Neural crest cell (in vitro differentiated cells): ENCODE data around the gene ARFIP1. TPM values are rescaled to one million over a fixed set of nuclear protein-coding genes. Genes with fewer than 3 reads are reported as not detected.

ENCODE experiments used
- DNase-seq: peaks from one replicate; pipeline ENCODE4 v3.0.0; 2021; ENCODE audit warnings: low read depth, mixed read lengths, low spot score
- H3K27ac Mint-ChIP-seq: one replicate; pipeline ENCODE4 v1.8.0; 2021; ENCODE audit warnings: mild to moderate bottlenecking, mixed read lengths; ENCODE audit not compliant: unreplicated experiment
- H3K27me3 Mint-ChIP-seq: 2 replicates; pipeline ENCODE4 v1.8.0; 2021; ENCODE audit warnings: low read depth, mild to moderate bottlenecking, mixed read lengths
- H3K36me3 Mint-ChIP-seq: 2 replicates; pipeline ENCODE4 v1.8.0; 2021; ENCODE audit warnings: low read depth, mild to moderate bottlenecking, mixed read lengths
- H3K4me1 Mint-ChIP-seq: 2 replicates; pipeline ENCODE4 v1.8.0; 2021; ENCODE audit warnings: mixed read lengths
- H3K4me3 Mint-ChIP-seq: one replicate; pipeline ENCODE4 v1.8.0; 2021; ENCODE audit warnings: mild to moderate bottlenecking, mixed read lengths
- H3K9me3 Mint-ChIP-seq: 2 replicates; pipeline ENCODE4 v1.8.0; 2021; ENCODE audit warnings: mixed read lengths
- total RNA-seq: library from RNA; stranded (reverse); gene quantifications from 2 replicates; pipeline ENCODE4 v1.2.1, GENCODE V29; 2021
- TF ChIP-seq, protein P1 (sequence below): fragments of 200-600 bp; sonication (generic); conservative IDR thresholded peaks from 2 replicates; pipeline ENCODE4 v1.5.0; 2021; ENCODE audit warnings: antibody characterized with exemption, mild to moderate bottlenecking

ARFIP1 gene
- total RNA-seq, 1 donor from 2014 or later = 37.4 TPM

DNA sequence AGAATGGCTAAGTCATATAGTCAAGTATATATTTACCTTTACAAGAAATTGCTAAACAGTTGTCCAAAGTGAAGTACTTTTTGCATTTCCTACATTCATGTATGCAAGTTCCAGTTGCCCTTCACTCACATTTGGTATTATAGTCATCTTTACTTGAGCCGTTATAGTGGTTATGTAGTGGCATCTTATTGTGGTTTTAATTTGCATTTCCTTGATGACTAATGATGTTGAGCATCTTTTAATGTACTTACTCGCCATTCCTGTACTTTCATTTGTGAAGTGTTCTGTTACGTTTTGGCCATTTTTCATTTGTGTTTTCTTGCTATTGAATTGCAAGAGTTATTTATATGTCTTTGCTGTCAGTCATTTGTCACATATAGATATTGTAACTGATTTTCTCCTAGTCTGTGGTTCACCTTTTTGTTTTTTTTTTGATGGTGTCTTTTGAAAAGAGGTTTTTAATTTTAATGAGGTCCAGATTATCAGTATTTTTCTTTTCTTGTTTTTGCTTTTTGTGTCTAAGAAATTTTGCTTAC is 27.6 kb downstream of the ARFIP1 start:
- DNase-seq = no peak
- TF ChIP-seq, protein P1, sequence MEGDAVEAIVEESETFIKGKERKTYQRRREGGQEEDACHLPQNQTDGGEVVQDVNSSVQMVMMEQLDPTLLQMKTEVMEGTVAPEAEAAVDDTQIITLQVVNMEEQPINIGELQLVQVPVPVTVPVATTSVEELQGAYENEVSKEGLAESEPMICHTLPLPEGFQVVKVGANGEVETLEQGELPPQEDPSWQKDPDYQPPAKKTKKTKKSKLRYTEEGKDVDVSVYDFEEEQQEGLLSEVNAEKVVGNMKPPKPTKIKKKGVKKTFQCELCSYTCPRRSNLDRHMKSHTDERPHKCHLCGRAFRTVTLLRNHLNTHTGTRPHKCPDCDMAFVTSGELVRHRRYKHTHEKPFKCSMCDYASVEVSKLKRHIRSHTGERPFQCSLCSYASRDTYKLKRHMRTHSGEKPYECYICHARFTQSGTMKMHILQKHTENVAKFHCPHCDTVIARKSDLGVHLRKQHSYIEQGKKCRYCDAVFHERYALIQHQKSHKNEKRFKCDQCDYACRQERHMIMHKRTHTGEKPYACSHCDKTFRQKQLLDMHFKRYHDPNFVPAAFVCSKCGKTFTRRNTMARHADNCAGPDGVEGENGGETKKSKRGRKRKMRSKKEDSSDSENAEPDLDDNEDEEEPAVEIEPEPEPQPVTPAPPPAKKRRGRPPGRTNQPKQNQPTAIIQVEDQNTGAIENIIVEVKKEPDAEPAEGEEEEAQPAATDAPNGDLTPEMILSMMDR = no peak
- Mint-ChIP-seq H3K4me3 (no peak overlapping the region), H3K4me1 (peaks cover 4% of the 10 kb centered on the region), H3K9me3 (peaks cover 10% of the 10 kb centered on the region), H3K36me3 (peaks cover 35% of the 10 kb centered on the region), H3K27ac (no peak overlapping the region), H3K27me3 (no peaks in the 10 kb centered on the region)

DNA sequence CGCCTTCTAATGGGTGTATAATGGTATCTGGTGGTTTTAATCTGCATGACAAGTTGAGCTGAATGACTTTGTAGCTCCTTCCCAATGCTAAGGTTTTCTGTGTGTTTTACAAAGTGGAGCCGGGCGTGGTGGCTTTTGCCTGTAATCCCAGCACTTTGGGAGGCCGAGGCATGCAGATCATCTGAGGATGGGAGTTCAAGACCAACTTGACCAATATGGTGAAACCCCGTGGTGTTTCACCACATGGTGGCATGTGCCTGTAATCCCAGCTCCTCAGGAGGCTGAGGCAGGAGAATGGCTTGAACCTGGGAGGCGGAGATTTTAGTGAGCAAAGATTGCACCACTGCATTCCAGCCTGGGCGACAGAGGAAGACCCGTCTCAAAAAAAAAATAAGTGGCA is 28.9 kb downstream of the ARFIP1 start:
- Mint-ChIP-seq H3K36me3 (peaks cover 44% of the 10 kb centered on the region), H3K27me3 (no peaks in the 10 kb centered on the region), H3K27ac (no peak overlapping the region), H3K9me3 (peaks cover 13% of the 10 kb centered on the region), H3K4me1 (no peaks in the 10 kb centered on the region), H3K4me3 (no peak overlapping the region)
- TF ChIP-seq, protein P1 = no peak
- DNase-seq = no peak

DNA sequence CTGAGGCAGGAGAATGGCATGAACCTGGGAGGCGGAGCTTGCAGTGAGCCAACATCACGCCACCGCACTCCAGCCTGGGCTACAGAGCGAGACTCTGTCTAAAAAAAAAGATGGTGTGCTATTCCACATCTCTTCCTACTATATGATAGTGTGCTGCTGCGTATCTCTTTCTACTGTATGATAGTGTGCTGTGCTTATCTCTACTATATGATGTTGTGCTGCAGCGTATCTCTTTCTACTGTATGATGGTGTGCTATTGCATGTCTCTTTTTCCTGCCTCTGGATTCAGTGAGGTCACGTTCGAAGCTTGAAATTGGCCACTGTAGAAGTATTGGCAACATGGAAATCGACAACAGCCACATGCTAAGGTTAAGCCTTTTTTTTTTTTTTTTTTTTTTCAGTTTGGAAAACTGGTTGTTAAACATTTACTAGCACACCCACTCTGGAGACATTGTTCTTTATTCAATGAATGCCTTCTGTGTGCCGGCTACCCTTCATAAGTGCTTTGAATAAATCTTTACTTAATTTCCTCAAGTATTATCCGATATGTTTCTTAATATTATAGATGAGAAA is 31.0 kb downstream of the ARFIP1 start:
- Mint-ChIP-seq H3K27ac (no peak overlapping the region), H3K36me3 (peaks cover 61% of the 10 kb centered on the region)
- TF ChIP-seq, protein P1 = no peak

DNA sequence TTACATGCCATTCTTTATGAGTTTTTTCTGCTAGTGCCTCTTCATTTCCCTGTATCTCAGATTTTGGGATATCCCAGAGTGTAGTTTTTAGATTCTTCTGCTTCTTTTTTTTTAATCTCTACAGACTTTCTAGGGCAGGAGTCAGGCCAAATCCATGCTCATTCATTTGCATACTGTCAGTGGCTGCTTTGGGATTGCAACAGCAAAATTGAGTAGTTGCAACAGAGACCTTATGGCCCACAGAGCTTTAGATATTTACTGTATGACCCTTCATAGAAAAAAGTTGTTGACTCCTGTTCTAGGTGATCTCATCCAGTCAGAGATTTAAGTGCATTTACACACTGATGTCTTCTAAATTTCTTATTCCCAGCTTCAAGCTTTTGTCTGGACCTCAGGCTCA is 35.3 kb downstream of the ARFIP1 start:
- no peak overlapping the region for H3K27ac Mint-ChIP-seq
- no peaks in the 10 kb centered on the region for H3K4me1 Mint-ChIP-seq
- no peak overlapping the region for H3K4me3 Mint-ChIP-seq
- no peak for DNase-seq
- TF ChIP-seq, protein P1 = no peak
- peaks cover 27% of the 10 kb centered on the region for H3K9me3 Mint-ChIP-seq
- peaks cover 80% of the 10 kb centered on the region for H3K36me3 Mint-ChIP-seq
- H3K27me3 Mint-ChIP-seq = no peaks in the 10 kb centered on the region

More for the DNA sequence above, 31.0 kb downstream of the ARFIP1 start:
- H3K4me1 Mint-ChIP-seq = no peaks in the 10 kb centered on the region
- no peaks in the 10 kb centered on the region for H3K27me3 Mint-ChIP-seq
- H3K4me3 Mint-ChIP-seq = no peak overlapping the region
- DNase-seq = no peak
- H3K9me3 Mint-ChIP-seq = peaks cover 21% of the 10 kb centered on the region

DNA sequence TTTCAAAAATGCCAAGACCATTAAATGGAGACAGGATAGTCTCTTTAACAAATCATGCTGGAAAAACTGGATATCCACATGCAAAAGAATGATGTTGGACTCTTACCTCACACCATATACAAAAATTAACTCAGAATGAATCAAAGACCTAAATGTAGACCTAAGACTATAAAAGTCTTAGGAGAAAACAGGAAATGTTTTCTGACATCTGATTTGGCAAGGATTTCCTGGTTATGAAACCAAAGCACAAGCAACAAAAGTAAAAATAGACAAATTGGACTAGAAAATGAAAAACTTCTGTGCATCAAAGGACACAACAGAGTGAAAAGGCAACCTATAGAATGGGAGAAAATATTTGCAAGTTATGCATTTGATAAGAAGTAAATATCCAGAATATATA is 37.6 kb downstream of the ARFIP1 start:
- DNase-seq = no peak
- Mint-ChIP-seq H3K4me1 (no peaks in the 10 kb centered on the region), H3K9me3 (peaks cover 32% of the 10 kb centered on the region), H3K36me3 (peaks cover 82% of the 10 kb centered on the region), H3K4me3 (no peak overlapping the region), H3K27ac (no peak overlapping the region), H3K27me3 (no peaks in the 10 kb centered on the region)
- TF ChIP-seq, protein P1 = no peak
